NT2/D1 (cell line): Measurements from ENCODE around the gene ZNF592.

Experiments used
- YY1 ChIP-seq: IDR thresholded peaks from 2 replicates; pipeline ENCODE4 v1.6.1; 2011; ENCODE audit not compliant: insufficient read length, insufficient read depth
- ZNF274 ChIP-seq: IDR thresholded peaks from 2 replicates; pipeline ENCODE4 v1.6.1; 2011; ENCODE audit warnings: mild to moderate bottlenecking, low read depth, low read length

- TF ChIP-seq YY1 (no peak), ZNF274 (no peak)
Measured at GRCh38 chr15:84759018-84759417, 10.6 kb downstream of the ZNF592 start.
